ENCODE measurements around the gene DPH1. TPM values are rescaled to one million over a fixed set of nuclear protein-coding genes. Genes with fewer than 3 reads are reported as not detected.

Gene DPH1
- total RNA-seq, 1 donor from 2014 or later = 14.7 TPM

DNA sequence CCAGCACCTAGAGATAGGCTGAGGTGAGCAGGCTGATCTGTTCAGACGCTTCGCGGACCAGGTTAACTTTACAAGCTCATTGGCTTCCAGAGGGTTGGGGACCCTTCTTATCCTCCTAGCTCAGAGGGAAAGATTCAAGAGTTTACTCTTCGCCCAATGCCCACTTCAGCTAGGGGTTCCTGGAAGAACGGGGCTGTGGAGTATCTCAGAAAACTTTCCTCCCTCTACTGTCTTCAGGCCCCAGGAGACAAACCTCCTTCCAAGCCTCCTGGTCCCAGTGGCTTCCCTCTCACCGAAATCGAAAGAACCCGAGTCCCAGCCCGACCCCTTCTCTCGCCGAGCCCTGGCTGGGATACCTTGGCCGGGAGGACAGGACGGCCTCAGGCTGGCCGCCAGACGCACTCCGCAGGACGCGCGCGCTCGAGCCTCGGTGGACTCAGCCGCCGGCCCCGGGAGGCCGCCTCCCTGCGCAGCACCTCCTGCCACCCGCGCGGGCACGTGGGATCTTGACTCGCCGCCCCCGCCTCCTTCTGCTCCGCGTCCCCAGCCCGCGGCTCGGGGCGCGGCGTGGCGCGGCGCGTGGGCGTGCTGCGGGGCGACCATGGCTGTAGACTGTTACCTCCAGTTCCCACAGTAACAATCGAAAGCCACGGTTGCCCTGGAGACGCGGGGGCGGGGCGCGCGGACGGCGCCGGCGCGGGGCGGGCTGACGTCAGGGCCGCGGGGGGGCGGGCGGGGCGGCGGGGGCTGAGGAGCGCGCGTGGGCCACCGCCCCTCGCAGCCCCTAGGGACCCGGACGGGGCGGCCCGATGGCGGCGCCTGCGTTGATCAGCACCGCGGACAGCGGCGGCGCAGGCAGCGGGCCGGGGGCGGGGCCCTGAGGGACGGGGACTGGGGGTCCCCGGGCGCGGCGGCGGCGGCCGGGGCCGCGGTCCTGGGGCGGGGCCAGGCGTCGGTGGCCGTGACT, 19.7 kb downstream of the DPH1 start:
- H3K27me3 ChIP-seq (ENCODE audit: control insufficient read depth, insufficient read depth, low read length) = no peaks in the 10 kb centered on the region
- H3K36me3 ChIP-seq (ENCODE audit: control insufficient read depth, insufficient read depth, low read length) = peaks cover 2% of the 10 kb centered on the region
- FAIRE-seq (peak; percentile 13), DNase-seq (ENCODE audit: low read depth) (peak; percentile 49)
- H3K4me3 ChIP-seq (ENCODE audit: low read depth, low read length) = peak overlapping the region; percentile 66
- TF ChIP-seq, protein P1, sequence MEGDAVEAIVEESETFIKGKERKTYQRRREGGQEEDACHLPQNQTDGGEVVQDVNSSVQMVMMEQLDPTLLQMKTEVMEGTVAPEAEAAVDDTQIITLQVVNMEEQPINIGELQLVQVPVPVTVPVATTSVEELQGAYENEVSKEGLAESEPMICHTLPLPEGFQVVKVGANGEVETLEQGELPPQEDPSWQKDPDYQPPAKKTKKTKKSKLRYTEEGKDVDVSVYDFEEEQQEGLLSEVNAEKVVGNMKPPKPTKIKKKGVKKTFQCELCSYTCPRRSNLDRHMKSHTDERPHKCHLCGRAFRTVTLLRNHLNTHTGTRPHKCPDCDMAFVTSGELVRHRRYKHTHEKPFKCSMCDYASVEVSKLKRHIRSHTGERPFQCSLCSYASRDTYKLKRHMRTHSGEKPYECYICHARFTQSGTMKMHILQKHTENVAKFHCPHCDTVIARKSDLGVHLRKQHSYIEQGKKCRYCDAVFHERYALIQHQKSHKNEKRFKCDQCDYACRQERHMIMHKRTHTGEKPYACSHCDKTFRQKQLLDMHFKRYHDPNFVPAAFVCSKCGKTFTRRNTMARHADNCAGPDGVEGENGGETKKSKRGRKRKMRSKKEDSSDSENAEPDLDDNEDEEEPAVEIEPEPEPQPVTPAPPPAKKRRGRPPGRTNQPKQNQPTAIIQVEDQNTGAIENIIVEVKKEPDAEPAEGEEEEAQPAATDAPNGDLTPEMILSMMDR (IDR thresholded peaks at IDR 0.05; ENCODE audit: insufficient read depth, low read length, severe bottlenecking) = no peak

GRCh38 chr17:2050300-2051060, 20.5 kb downstream of the DPH1 start:
- DNase-seq (ENCODE audit: low read depth) (no peak), FAIRE-seq (no peak)
- TF ChIP-seq, protein P1 (IDR thresholded peaks at IDR 0.05; ENCODE audit: insufficient read depth, low read length, severe bottlenecking) = peak; percentile 7
- peak overlapping the region; percentile 66 for H3K4me3 ChIP-seq (ENCODE audit: low read depth, low read length)
- H3K36me3 ChIP-seq (ENCODE audit: control insufficient read depth, insufficient read depth, low read length) = no peaks in the 10 kb centered on the region
- no peaks in the 10 kb centered on the region for H3K27me3 ChIP-seq (ENCODE audit: control insufficient read depth, insufficient read depth, low read length)

DNA sequence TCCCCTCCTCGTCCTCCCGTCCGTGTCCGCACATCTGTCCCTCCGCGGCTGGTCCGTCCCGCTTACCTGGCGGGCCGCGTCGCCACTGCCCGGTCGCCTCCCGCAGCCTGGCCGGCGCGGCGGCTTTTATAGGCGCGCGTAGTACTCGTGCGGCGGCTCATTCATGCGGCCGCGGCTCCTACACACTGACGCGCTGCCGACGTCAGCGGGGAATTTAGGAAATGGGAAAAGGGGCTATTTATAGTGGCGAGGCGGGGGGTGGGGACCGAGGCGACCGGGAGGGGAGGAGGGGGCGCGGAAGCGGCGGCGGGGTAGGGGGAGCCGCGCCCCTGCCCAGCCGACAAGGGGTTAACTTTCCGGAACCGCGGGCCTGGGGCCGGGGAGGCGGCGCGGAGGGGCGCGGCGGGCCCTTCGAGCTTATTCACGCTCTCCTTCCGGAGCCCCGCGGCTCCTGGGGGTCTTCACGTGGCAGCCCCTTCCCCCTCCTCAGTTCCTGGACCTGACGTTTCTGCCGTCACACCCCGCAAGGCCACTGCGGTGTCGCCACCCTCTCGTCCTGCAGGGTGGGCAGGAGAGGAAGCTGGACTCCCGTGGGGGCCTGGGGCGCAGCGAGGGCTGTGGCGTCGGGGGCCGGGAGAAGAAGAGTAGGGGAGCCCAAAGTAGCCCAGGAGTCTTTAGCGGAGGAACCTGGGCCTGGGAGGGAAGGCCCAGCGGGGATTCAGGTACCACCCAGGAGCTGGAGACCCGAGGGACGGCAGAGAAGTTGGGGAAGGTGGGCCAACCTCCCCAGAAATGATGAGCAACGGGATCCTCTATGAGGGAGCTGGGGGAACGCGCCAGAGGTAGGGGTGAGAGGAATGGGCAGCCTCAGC, 21.3 kb downstream of the DPH1 start:
- Histone ChIP-seq H3K4me3 (ENCODE audit: low read depth, low read length) (peak overlapping the region; percentile 66), H3K27me3 (ENCODE audit: control insufficient read depth, insufficient read depth, low read length) (no peaks in the 10 kb centered on the region), H3K36me3 (ENCODE audit: control insufficient read depth, insufficient read depth, low read length) (no peaks in the 10 kb centered on the region)
- no peak for FAIRE-seq
- TF ChIP-seq, protein P1 (IDR thresholded peaks at IDR 0.05; ENCODE audit: insufficient read depth, low read length, severe bottlenecking) = no peak
- DNase-seq (ENCODE audit: low read depth) = no peak

GRCh38 chr17:2051933-2052559, 22.1 kb downstream of the DPH1 start:
- no peaks in the 10 kb centered on the region for H3K27me3 ChIP-seq (ENCODE audit: control insufficient read depth, insufficient read depth, low read length)
- no peaks in the 10 kb centered on the region for H3K36me3 ChIP-seq (ENCODE audit: control insufficient read depth, insufficient read depth, low read length)
- TF ChIP-seq, protein P1 (IDR thresholded peaks at IDR 0.05; ENCODE audit: insufficient read depth, low read length, severe bottlenecking) = no peak
- H3K4me3 ChIP-seq (ENCODE audit: low read depth, low read length) = no peak overlapping the region
- DNase-seq (ENCODE audit: low read depth) (no peak), FAIRE-seq (no peak)

All from bronchial epithelial cell (primary cell).